HepG2 (cell line): ENCODE data around the gene PRPSAP1. TPM values are rescaled to one million over a fixed set of nuclear protein-coding genes. Genes with fewer than 3 reads are reported as not detected.
A peak's percentile ranks its signal among the peaks of the same experiment; 100 is the strongest.

Source experiments
- AGO1 ChIP-seq: fragments of 200-400 bp; formaldehyde crosslinking; IDR thresholded peaks from 2 replicates; pipeline ENCODE4 v1.6.1; 2017; ENCODE audit warnings: mild to moderate bottlenecking, low read depth, low read length, moderate library complexity; ENCODE audit not compliant: poor library complexity, severe bottlenecking
- ARID2 ChIP-seq: sonication (generic); formaldehyde crosslinking; IDR thresholded peaks from 2 replicates; pipeline ENCODE4 v1.8.1; 2022; ENCODE audit warnings: mild to moderate bottlenecking, missing genetic modification reagents, borderline replicate concordance
- DNMT1 ChIP-seq: sonication (generic); formaldehyde crosslinking; IDR thresholded peaks from 2 replicates; pipeline ENCODE4 v1.5.1; 2020; ENCODE audit warnings: mild to moderate bottlenecking, missing genetic modification reagents
- FOXC1 ChIP-seq: sonication (generic); formaldehyde crosslinking; IDR thresholded peaks from 2 replicates; pipeline ENCODE4 v1.8.0; 2022; ENCODE audit warnings: mild to moderate bottlenecking, missing genetic modification reagents, borderline replicate concordance
- FOXM1 ChIP-seq: sonication (generic); formaldehyde crosslinking; IDR thresholded peaks from 2 replicates; pipeline ENCODE4 v1.5.0; 2020; ENCODE audit warnings: missing genetic modification reagents
- KAT2B ChIP-seq: fragments of 150-350 bp; IDR thresholded peaks from 2 replicates; pipeline ENCODE4 v1.6.1; 2014; ENCODE audit warnings: low read depth, low read length, borderline replicate concordance
- KDM6A ChIP-seq: IDR thresholded peaks from 2 replicates; pipeline ENCODE4 v1.6.1; 2016; ENCODE audit warnings: low read depth
- KLF11 ChIP-seq: IDR thresholded peaks from 2 replicates; pipeline ENCODE4 v1.6.1; 2016; ENCODE audit warnings: missing compliant biosample characterization
- NFYC ChIP-seq: IDR thresholded peaks from 2 replicates; pipeline ENCODE4 v1.6.1; 2016; ENCODE audit warnings: missing genetic modification reagents, missing compliant biosample characterization
- RFXAP ChIP-seq: sonication (generic); formaldehyde crosslinking; IDR thresholded peaks from 2 replicates; pipeline ENCODE4 v1.4.0; 2020; ENCODE audit warnings: missing genetic modification reagents, borderline replicate concordance
- SP4 ChIP-seq: sonication (generic); formaldehyde crosslinking; IDR thresholded peaks from 2 replicates; pipeline ENCODE4 v1.8.1; 2023; ENCODE audit warnings: mild to moderate bottlenecking, missing genetic modification reagents
- ZFP1 ChIP-seq: IDR thresholded peaks from 2 replicates; pipeline ENCODE4 v1.6.1; 2016
- ZFP36 ChIP-seq: fragments of 150-350 bp; IDR thresholded peaks from 2 replicates; pipeline ENCODE4 v1.6.1; 2018; ENCODE audit warnings: borderline replicate concordance, low read length, low read depth; ENCODE audit not compliant: partially characterized antibody
- ZFP37 ChIP-seq: sonication (generic); formaldehyde crosslinking; IDR thresholded peaks from 2 replicates; pipeline ENCODE4 v1.4.0; 2020; ENCODE audit warnings: missing genetic modification reagents, borderline replicate concordance
- ZNF10 ChIP-seq: sonication (generic); formaldehyde crosslinking; IDR thresholded peaks from 2 replicates; pipeline ENCODE4 v1.4.0; 2020; ENCODE audit warnings: mild to moderate bottlenecking, low read depth, missing genetic modification reagents, borderline replicate concordance
- ZNF136 ChIP-seq: sonication (generic); formaldehyde crosslinking; IDR thresholded peaks from 2 replicates; pipeline ENCODE4 v1.8.1; 2022; ENCODE audit warnings: low read depth, mild to moderate bottlenecking, moderate library complexity, missing genetic modification reagents
- ZNF335 ChIP-seq: sonication (generic); formaldehyde crosslinking; IDR thresholded peaks from 2 replicates; pipeline ENCODE4 v1.4.0; 2020; ENCODE audit warnings: missing genetic modification reagents
- ZNF543 ChIP-seq: sonication (generic); formaldehyde crosslinking; IDR thresholded peaks from 2 replicates; pipeline ENCODE4 v1.4.0; 2020; ENCODE audit warnings: mild to moderate bottlenecking, missing genetic modification reagents
- ZNF546 ChIP-seq: sonication (generic); formaldehyde crosslinking; conservative IDR thresholded peaks from 2 replicates; pipeline ENCODE4 v1.8.1; 2023; ENCODE audit warnings: mild to moderate bottlenecking, missing genetic modification reagents
- polyA plus RNA-seq, 8 experiments: library from polyadenylated mRNA; depleted of rRNA in 3 of 8; stranded (reverse) in 7 of 8; unstranded in 1 of 8; fragments of >200 nt; fragmentation: Illumina TruSeq in 4 of 8; extraction: Trizol in 4 of 8; gene quantifications; 2 replicates each; pipeline versions ENCODE4 v1.2.1 to v1.2.3, GENCODE V29; 2011 to 2016; ENCODE audit warnings: low read depth in 4 of 8, missing spikeins in 1 of 8, mixed read lengths in 1 of 8; ENCODE audit not compliant: insufficient read depth in 1 of 8
- total RNA-seq, 5 experiments: library from RNA; depleted of rRNA; stranded (reverse); fragments of >200 nt; fragmentation: Illumina TruSeq; extraction: Trizol; gene quantifications; 2 replicates each; pipeline ENCODE4 v1.2.3, GENCODE V29; 2016; ENCODE audit warnings: low read depth in 1 of 5
- TF ChIP-seq, protein P1 (sequence below): sonication (generic); IDR thresholded peaks from 2 replicates; pipeline ENCODE4 v1.6.1; 2016; ENCODE audit warnings: low read depth, borderline replicate concordance
- TF ChIP-seq, protein P2 (sequence below): sonication (generic); formaldehyde crosslinking; IDR thresholded peaks from 2 replicates; pipeline ENCODE4 v1.4.0; 2020; ENCODE audit warnings: missing genetic modification reagents
- TF ChIP-seq, protein P3 (sequence below): IDR thresholded peaks from 2 replicates; pipeline ENCODE4 v1.6.1; 2016; ENCODE audit warnings: missing compliant biosample characterization, missing genetic modification reagents, borderline replicate concordance
- TF ChIP-seq, protein P4 (sequence below): sonication (generic); formaldehyde crosslinking; IDR thresholded peaks from 2 replicates; pipeline ENCODE4 v1.8.1; 2022; ENCODE audit warnings: low read depth, mild to moderate bottlenecking, missing genetic modification reagents

Gene PRPSAP1
- total and polyA plus RNA-seq, 2 of the 13 experiments (the other 11 are each of a cell fraction or from before 2014, with no cell fraction given): 91.1 to 314 TPM

DNA sequence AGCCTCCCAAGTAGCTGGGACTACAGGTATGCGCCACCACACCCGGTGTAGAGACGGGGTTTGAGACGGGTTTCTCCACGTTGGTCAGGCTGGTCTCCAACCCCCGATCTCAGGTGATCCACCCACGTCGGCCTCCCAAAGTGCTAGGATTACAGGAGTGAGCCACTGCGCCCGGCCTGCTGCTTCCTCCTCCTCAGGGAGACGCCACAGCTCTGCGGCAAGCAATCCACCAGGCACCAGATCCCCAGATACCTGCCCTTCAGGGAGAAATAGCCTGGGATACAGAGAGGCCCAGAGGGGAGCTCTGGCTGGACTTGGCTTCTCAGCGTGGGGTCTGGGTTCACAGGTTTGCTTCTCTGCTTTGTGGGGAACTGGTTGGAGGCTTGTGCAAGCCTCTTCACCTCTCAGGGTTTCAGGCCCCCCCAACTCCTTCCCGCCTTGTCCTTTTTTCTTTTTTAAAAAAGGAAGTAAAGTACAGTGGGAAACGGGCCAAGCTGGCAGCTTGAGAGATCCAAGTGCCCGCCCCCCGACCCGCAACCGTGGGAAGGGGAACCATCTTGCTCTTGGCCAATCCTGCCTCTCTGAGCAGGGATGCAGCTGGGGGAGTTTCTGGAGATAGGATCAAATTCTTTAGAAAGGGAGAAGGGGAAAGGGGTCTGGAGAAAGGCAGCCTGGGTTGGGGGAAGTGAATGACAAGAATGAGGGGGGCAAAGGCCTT is 28.1 kb upstream of the PRPSAP1 start (continued):
- TF ChIP-seq ARID2 (CRISPR knock-in tag) (no peak), DNMT1 (CRISPR knock-in tag) (no peak), ZFP1 (no peak), ZFP37 (CRISPR knock-in tag) (no peak), ZNF136 (CRISPR knock-in tag) (no peak), ZNF10 (no peak), RFXAP (no peak), ZNF335 (no peak), KLF11 (CRISPR knock-in tag) (no peak), AGO1 (no peak), FOXC1 (CRISPR knock-in tag) (no peak), SP4 (peak; percentile 40; the same call in 1 of the 2 replicates), KDM6A (CRISPR knock-in tag) (no peak), ZNF546 (CRISPR knock-in tag) (no peak; the same call in 1 of the 2 replicates), KAT2B (no peak), ZNF543 (CRISPR knock-in tag) (no peak), ZFP36 (no peak), NFYC (CRISPR knock-in tag) (no peak), FOXM1 (CRISPR knock-in tag) (no peak)
- TF ChIP-seq, protein P1, sequence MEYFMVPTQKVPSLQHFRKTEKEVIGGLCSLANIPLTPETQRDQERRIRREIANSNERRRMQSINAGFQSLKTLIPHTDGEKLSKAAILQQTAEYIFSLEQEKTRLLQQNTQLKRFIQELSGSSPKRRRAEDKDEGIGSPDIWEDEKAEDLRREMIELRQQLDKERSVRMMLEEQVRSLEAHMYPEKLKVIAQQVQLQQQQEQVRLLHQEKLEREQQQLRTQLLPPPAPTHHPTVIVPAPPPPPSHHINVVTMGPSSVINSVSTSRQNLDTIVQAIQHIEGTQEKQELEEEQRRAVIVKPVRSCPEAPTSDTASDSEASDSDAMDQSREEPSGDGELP: no peak; the same call in 1 of the 2 replicates
- TF ChIP-seq, protein P2, sequence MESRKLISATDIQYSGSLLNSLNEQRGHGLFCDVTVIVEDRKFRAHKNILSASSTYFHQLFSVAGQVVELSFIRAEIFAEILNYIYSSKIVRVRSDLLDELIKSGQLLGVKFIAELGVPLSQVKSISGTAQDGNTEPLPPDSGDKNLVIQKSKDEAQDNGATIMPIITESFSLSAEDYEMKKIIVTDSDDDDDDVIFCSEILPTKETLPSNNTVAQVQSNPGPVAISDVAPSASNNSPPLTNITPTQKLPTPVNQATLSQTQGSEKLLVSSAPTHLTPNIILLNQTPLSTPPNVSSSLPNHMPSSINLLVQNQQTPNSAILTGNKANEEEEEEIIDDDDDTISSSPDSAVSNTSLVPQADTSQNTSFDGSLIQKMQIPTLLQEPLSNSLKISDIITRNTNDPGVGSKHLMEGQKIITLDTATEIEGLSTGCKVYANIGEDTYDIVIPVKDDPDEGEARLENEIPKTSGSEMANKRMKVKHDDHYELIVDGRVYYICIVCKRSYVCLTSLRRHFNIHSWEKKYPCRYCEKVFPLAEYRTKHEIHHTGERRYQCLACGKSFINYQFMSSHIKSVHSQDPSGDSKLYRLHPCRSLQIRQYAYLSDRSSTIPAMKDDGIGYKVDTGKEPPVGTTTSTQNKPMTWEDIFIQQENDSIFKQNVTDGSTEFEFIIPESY (CRISPR knock-in tag): no peak
- TF ChIP-seq, protein P3, sequence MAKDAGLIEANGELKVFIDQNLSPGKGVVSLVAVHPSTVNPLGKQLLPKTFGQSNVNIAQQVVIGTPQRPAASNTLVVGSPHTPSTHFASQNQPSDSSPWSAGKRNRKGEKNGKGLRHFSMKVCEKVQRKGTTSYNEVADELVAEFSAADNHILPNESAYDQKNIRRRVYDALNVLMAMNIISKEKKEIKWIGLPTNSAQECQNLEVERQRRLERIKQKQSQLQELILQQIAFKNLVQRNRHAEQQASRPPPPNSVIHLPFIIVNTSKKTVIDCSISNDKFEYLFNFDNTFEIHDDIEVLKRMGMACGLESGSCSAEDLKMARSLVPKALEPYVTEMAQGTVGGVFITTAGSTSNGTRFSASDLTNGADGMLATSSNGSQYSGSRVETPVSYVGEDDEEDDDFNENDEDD (CRISPR knock-in tag): no peak
- TF ChIP-seq, protein P4, sequence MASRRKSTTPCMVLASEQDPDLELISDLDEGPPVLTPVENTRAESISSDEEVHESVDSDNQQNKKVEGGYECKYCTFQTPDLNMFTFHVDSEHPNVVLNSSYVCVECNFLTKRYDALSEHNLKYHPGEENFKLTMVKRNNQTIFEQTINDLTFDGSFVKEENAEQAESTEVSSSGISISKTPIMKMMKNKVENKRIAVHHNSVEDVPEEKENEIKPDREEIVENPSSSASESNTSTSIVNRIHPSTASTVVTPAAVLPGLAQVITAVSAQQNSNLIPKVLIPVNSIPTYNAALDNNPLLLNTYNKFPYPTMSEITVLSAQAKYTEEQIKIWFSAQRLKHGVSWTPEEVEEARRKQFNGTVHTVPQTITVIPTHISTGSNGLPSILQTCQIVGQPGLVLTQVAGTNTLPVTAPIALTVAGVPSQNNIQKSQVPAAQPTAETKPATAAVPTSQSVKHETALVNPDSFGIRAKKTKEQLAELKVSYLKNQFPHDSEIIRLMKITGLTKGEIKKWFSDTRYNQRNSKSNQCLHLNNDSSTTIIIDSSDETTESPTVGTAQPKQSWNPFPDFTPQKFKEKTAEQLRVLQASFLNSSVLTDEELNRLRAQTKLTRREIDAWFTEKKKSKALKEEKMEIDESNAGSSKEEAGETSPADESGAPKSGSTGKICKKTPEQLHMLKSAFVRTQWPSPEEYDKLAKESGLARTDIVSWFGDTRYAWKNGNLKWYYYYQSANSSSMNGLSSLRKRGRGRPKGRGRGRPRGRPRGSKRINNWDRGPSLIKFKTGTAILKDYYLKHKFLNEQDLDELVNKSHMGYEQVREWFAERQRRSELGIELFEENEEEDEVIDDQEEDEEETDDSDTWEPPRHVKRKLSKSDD: no peak
